Adrenal gland (tissue), 5 donors: ENCODE data around the gene FXYD3.

Source experiments
- CTCF ChIP-seq, 6 experiments: fragments of 450-650 bp in 4 of 6; fragments of 200-600 bp in 2 of 6; sonication (generic) in 1 of 6; IDR thresholded peaks; 1 replicate in 5 of 6; 2 replicates in 1 of 6; pipeline versions ENCODE4 v1.5.1 to v1.8.0; 2016 to 2021; ENCODE audit warnings: antibody characterized with exemption in 6 of 6, mild to moderate bottlenecking in 2 of 6, moderate library complexity in 1 of 6
- POLR2A ChIP-seq, 2 donors: fragments of 450-650 bp; IDR thresholded peaks; one replicate each; pipeline ENCODE4 v1.6.1; 2017; ENCODE audit warnings: antibody characterized with exemption in 2 of 2, mild to moderate bottlenecking in 2 of 2, moderate library complexity in 1 of 2
- donor health status: DM: no; HTN: no; CAD: no.

- TF ChIP-seq CTCF (IDR thresholded peaks at IDR 0.05) (no peak), POLR2A (IDR thresholded peaks at IDR 0.05) (no peak)
Measured at GRCh38 chr19:35162471-35163326, 47.1 kb downstream of the FXYD3 start.
